Suprapubic skin (tissue), 4 donors: ENCODE data around the gene GALNT9. TPM values are rescaled to one million over a fixed set of nuclear protein-coding genes. Genes with fewer than 3 reads are reported as not detected.

Experiments
- DNase-seq, 2 donors: peaks; one replicate each; pipeline ENCODE4 v3.0.0-alpha.2; 2019; ENCODE audit warnings: low spot score in 2 of 2
- H3K27ac ChIP-seq: fragments of 200-600 bp; sonication (generic); one replicate; pipeline ENCODE4 v1.5.1; 2019
- H3K27me3 ChIP-seq: fragments of 200-600 bp; sonication (generic); one replicate; pipeline ENCODE4 v1.5.1; 2019
- H3K36me3 ChIP-seq: fragments of 200-600 bp; sonication (generic); one replicate; pipeline ENCODE4 v1.5.1; 2019
- H3K4me1 ChIP-seq: fragments of 200-600 bp; sonication (generic); one replicate; pipeline ENCODE4 v1.5.1; 2019
- H3K4me3 ChIP-seq: fragments of 200-600 bp; sonication (generic); one replicate; pipeline ENCODE4 v1.5.1; 2019; ENCODE audit warnings: mild to moderate bottlenecking
- H3K9me3 ChIP-seq: fragments of 200-600 bp; sonication (generic); one replicate; pipeline ENCODE4 v1.5.1; 2019
- CTCF ChIP-seq, 2 donors: fragments of 200-600 bp in 1 of 2; fragments of 450-650 bp in 1 of 2; sonication (generic) in 1 of 2; IDR thresholded peaks; one replicate each; pipeline ENCODE4 v1.5.1; 2016 to 2019; ENCODE audit warnings: antibody characterized with exemption in 2 of 2, mild to moderate bottlenecking in 1 of 2, moderate library complexity in 1 of 2
- EP300 ChIP-seq: sonication (generic); formaldehyde crosslinking; IDR thresholded peaks from one replicate; pipeline ENCODE4 v1.6.1; 2017; ENCODE audit warnings: antibody characterized with exemption
- POLR2A ChIP-seq, 2 donors: fragments of 450-650 bp; IDR thresholded peaks; one replicate each; pipeline ENCODE4 v1.6.1; 2017; ENCODE audit warnings: antibody characterized with exemption in 2 of 2, mild to moderate bottlenecking in 2 of 2, moderate library complexity in 2 of 2
- POLR2AphosphoS5 ChIP-seq, 3 donors: sonication (generic); formaldehyde crosslinking; IDR thresholded peaks; one replicate each; pipeline ENCODE4 v1.6.1; 2017; ENCODE audit warnings: antibody characterized with exemption in 3 of 3
- WGBS: methylation state at CpG from one replicate; pipeline ENCODE4 v1.1.5; 2018; 5-methylcytosine and 5-hydroxymethylcytosine counted together
- total RNA-seq, 4 donors: library from RNA; depleted of rRNA; stranded (reverse); fragments of >200 nt; gene quantifications; one replicate each; pipeline ENCODE4 v1.1.0, GENCODE V29; 2016

GALNT9 gene
- total RNA-seq, 4 donors from 2014 or later = not detected

GRCh38 chr12:132311201-132311915 lies 18.0 kb downstream of the GALNT9 start:
- H3K4me3 ChIP-seq = no peak overlapping the region

DNA sequence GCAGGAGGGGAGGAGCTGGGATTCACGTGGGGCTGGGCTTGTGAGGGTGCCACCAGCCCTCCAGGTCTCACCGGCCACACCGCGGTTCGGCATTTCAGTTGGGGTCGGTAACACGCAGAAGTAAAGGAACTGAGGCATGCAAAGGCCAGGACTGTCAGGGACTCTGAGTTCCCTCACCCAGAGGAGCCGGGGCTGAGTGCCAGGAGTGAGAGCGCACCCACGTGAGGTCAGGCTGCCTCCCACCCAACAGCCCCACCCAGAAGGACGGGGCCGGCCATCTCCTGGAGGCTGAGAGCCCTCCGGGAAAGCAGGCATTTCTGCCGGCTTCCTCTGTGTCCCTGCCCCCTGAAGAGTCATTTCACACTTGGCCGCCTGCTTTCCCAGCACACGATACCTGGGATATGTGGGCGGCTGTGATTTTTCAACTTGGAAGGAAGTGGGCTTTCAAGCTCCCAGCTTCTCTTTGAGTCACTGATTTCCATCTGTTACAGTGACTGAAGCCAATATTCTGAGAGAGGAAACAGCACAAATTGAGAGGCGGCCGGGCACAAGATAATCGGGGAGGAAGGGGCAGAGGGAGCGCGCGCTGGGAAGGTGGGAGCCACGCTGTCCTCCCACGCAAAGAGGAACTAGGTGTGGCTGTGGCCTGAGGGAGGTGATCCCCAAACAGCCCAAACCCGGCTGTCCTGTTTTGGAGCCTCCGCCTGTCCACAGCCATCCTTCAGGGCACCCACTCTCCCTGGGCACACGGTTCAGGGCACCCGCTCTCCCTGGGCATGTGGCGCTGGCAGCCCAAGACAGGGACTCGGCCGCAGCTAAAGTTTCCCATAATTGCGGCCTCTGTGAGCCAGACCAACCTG lies 19.0 kb downstream of the GALNT9 start:
- no peaks in the 10 kb centered on the region for H3K36me3 ChIP-seq
- H3K27ac ChIP-seq = no peak overlapping the region
- WGBS = 72% methylated on average over 27 of the region's 33 CpGs
- H3K27me3 ChIP-seq = peaks cover 44% of the 10 kb centered on the region
- no peak overlapping the region for H3K4me3 ChIP-seq
- no peak for TF ChIP-seq EP300
- TF ChIP-seq POLR2A (IDR thresholded peaks at IDR 0.05) = no peak
- TF ChIP-seq POLR2AphosphoS5 (IDR thresholded peaks at IDR 0.05) = no peak
- no peak for TF ChIP-seq CTCF (IDR thresholded peaks at IDR 0.05)
- H3K9me3 ChIP-seq = peaks cover 17% of the 10 kb centered on the region
- no peaks in the 10 kb centered on the region for H3K4me1 ChIP-seq
- DNase-seq = no peak

More at GRCh38 chr12:132311201-132311915, 18.0 kb downstream of the GALNT9 start:
- Histone ChIP-seq H3K36me3 (no peaks in the 10 kb centered on the region), H3K27ac (no peak overlapping the region), H3K9me3 (peaks cover 17% of the 10 kb centered on the region), H3K27me3 (peaks cover 48% of the 10 kb centered on the region), H3K4me1 (no peaks in the 10 kb centered on the region)
- WGBS = 83% methylated on average over 16 of the region's 17 CpGs
- no peak for DNase-seq
- no peak for TF ChIP-seq POLR2AphosphoS5 (IDR thresholded peaks at IDR 0.05)
- no peak for TF ChIP-seq CTCF (IDR thresholded peaks at IDR 0.05)
- TF ChIP-seq POLR2A (IDR thresholded peaks at IDR 0.05) = no peak
- no peak for TF ChIP-seq EP300

DNA sequence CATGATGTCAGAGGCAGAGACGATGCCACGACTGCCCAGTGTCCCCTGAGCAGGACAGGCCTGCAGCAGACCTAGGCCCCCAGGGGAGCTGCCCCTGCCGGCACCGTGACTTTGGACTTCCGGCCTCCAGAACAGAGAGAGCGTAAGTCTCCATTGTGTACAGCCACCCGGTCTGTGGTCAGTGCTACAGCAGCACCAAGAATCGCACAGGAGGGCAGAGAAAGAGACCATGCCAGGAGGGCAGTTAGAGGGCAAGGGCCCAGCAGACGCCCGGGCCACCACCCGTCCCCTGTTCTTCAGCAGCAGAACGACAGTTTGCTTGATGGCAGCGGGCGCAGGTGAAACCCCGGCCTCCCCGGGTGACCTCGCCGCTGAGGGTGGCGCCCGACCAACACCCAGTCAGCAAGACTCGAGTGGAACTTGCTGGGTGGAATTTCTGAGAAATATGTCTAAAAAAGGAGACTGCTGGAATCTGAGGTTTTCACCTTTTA lies 19.7 kb downstream of the GALNT9 start:
- DNase-seq = no peak
- H3K4me3 ChIP-seq = no peak overlapping the region
- no peaks in the 10 kb centered on the region for H3K36me3 ChIP-seq
- H3K9me3 ChIP-seq = peaks cover 17% of the 10 kb centered on the region
- TF ChIP-seq POLR2AphosphoS5 (IDR thresholded peaks at IDR 0.05) = no peak
- no peak for TF ChIP-seq CTCF (IDR thresholded peaks at IDR 0.05)
- no peak for TF ChIP-seq POLR2A (IDR thresholded peaks at IDR 0.05)
- TF ChIP-seq EP300 = no peak
- 79% methylated on average over 11 of the region's 21 CpGs for WGBS
- no peak overlapping the region for H3K27ac ChIP-seq
- no peaks in the 10 kb centered on the region for H3K4me1 ChIP-seq
- H3K27me3 ChIP-seq = peaks cover 39% of the 10 kb centered on the region

GRCh38 chr12:132308853-132309595 lies 20.4 kb downstream of the GALNT9 start:
- H3K27me3 ChIP-seq = peaks cover 34% of the 10 kb centered on the region
- H3K4me1 ChIP-seq = no peaks in the 10 kb centered on the region
- no peak for DNase-seq
- H3K4me3 ChIP-seq = no peak overlapping the region
- H3K9me3 ChIP-seq = peaks cover 17% of the 10 kb centered on the region
- H3K27ac ChIP-seq = no peak overlapping the region
- no peaks in the 10 kb centered on the region for H3K36me3 ChIP-seq
- WGBS = 64% methylated on average over 29 of the region's 31 CpGs
- TF ChIP-seq EP300 (no peak), POLR2AphosphoS5 (IDR thresholded peaks at IDR 0.05) (no peak), POLR2A (IDR thresholded peaks at IDR 0.05) (no peak), CTCF (IDR thresholded peaks at IDR 0.05) (no peak)
